GM19351 (cell line): ENCODE results near the gene CPNE8.

ENCODE experiments used
- ATAC-seq: cut with Tn5 transposase; IDR thresholded peaks from one replicate; pipeline ENCODE4 v1.9.1; 2021; ENCODE audit warnings: mild to moderate bottlenecking, moderate library complexity; ENCODE audit not compliant: unreplicated experiment

Gene CPNE8

GRCh38 chr12:38838056-38838850, 67.1 kb downstream of the CPNE8 start:
- no peak for ATAC-seq

GRCh38 chr12:38831715-38832114, 73.7 kb downstream of the CPNE8 start:
- no peak for ATAC-seq

GRCh38 chr12:38825006-38825405, 80.4 kb downstream of the CPNE8 start:
- no peak for ATAC-seq

GRCh38 chr12:38823738-38824137, 81.7 kb downstream of the CPNE8 start:
- ATAC-seq: no peak

- no peak for ATAC-seq
Observed at GRCh38 chr12:38823314-38823713, 82.1 kb downstream of the CPNE8 start.

- ATAC-seq: no peak
Observed at GRCh38 chr12:38817942-38818341, 87.4 kb downstream of the CPNE8 start.

GRCh38 chr12:38813923-38814322, 91.5 kb downstream of the CPNE8 start:
- no peak for ATAC-seq

- no peak for ATAC-seq
Observed at GRCh38 chr12:38811814-38812356, 93.5 kb downstream of the CPNE8 start.

GRCh38 chr12:38809832-38810231, 95.6 kb downstream of the CPNE8 start:
- no peak for ATAC-seq

- ATAC-seq: no peak
Observed at GRCh38 chr12:38788106-38788505, 117.3 kb downstream of the CPNE8 start.

GRCh38 chr12:38785381-38785780, 120.0 kb downstream of the CPNE8 start:
- no peak for ATAC-seq

GRCh38 chr12:38783304-38783703, 122.1 kb downstream of the CPNE8 start:
- ATAC-seq: peak; percentile 64

- no peak for ATAC-seq
Observed at GRCh38 chr12:38782359-38782758, 123.0 kb downstream of the CPNE8 start.

GRCh38 chr12:38776647-38777046, 128.7 kb downstream of the CPNE8 start:
- peak; percentile 24 for ATAC-seq

- peak; percentile 94 for ATAC-seq
Observed at GRCh38 chr12:38775457-38775856, 129.9 kb downstream of the CPNE8 start.

GRCh38 chr12:38772437-38772836, 133.0 kb downstream of the CPNE8 start:
- no peak for ATAC-seq

GRCh38 chr12:38771871-38772270, 133.5 kb downstream of the CPNE8 start:
- ATAC-seq: peak; percentile 57

- ATAC-seq: no peak
Observed at GRCh38 chr12:38761636-38762342, 143.6 kb downstream of the CPNE8 start.

- ATAC-seq: no peak
Observed at GRCh38 chr12:38761111-38761510, 144.3 kb downstream of the CPNE8 start.

GRCh38 chr12:38759621-38760020, 145.8 kb downstream of the CPNE8 start:
- no peak for ATAC-seq

GRCh38 chr12:38746744-38747143, 158.6 kb downstream of the CPNE8 start:
- no peak for ATAC-seq

- no peak for ATAC-seq
Observed at GRCh38 chr12:38745601-38746000, 159.8 kb downstream of the CPNE8 start.
